ENCODE results near the gene COMT.
"Not testable (repeated sequence)": the region's sequence is repeated elsewhere in the genome, so short reads cannot be mapped to it uniquely, and the experiment has no call there.

Gene COMT

DNA sequence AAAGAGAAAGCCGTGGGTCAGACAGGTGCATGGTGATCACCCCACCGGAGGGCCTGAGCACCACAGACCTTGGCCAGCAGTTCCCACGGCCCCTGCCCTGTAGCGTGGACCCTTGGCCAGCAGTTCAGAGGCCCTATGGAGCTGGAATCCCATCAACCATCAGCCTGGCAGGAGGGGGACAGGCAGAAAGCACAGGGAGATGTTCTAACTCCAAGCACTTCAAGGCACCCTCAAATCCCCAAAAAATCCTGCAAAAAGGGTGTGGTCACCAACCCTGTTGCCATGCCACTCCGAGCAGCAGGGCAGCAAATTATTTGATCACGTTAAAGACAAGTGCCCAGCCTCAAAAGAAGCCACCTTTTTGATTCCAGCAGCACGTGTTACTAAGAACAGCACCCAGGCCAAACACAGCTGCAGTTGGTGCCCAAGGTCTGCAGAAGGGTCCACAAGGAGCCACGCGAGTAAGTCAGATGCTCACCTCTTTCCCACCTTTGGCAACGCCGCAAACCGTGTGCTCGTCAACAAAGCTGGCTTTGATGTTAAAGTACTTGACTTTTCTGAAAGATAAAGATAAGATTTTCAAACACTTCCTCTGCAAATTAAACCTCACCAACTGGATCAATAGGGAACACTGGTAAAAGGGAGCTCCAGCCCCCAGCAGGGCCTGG, 26.2 kb upstream of the COMT start:
- DNase-seq = no peak
- H3K36me3 Mint-ChIP-seq (ENCODE audit: low read depth) = peaks cover 22% of the 10 kb centered on the region

DNA sequence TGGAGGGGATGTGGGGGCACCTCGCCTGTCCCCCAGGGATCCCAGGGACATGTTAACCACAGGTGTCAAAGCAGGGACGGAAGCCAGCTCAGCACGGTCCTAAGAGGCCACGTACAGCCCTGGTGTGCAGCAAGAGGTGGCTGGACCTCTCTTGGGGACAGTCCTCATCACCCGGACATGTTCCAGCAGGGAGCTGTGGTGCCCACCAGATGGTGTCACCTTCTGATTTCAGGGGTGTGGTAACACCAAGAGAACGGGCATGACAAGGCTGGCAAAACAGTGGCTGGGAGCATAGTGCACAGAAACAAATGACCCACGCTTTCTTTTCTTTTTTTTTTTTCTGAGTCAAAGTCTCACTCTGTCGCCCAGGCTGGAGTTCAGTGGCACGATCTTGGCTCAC, 25.6 kb upstream of the COMT start:
- ATAC-seq = no peak
- Mint-ChIP-seq H3K4me1 (no peaks in the 10 kb centered on the region), H3K36me3 (ENCODE audit: low read depth) (peaks cover 22% of the 10 kb centered on the region), H3K4me3 (no peak overlapping the region), H3K9me3 (no peaks in the 10 kb centered on the region), H3K27ac (no peak overlapping the region), H3K27me3 (no peaks in the 10 kb centered on the region)
- no peak for DNase-seq

More for the DNA sequence above, 26.2 kb upstream of the COMT start:
- Mint-ChIP-seq H3K4me3 (no peak overlapping the region), H3K9me3 (no peaks in the 10 kb centered on the region), H3K27ac (no peak overlapping the region), H3K27me3 (no peaks in the 10 kb centered on the region), H3K4me1 (no peaks in the 10 kb centered on the region)
- ATAC-seq = no peak

GRCh38 chr22:19916941-19917340, 24.6 kb upstream of the COMT start:
- ATAC-seq = no peak
- no peak for DNase-seq
- Mint-ChIP-seq H3K27me3 (no peaks in the 10 kb centered on the region), H3K36me3 (ENCODE audit: low read depth) (peaks cover 22% of the 10 kb centered on the region), H3K9me3 (no peaks in the 10 kb centered on the region), H3K4me1 (no peaks in the 10 kb centered on the region), H3K27ac (no peak overlapping the region), H3K4me3 (no peak overlapping the region)

DNA sequence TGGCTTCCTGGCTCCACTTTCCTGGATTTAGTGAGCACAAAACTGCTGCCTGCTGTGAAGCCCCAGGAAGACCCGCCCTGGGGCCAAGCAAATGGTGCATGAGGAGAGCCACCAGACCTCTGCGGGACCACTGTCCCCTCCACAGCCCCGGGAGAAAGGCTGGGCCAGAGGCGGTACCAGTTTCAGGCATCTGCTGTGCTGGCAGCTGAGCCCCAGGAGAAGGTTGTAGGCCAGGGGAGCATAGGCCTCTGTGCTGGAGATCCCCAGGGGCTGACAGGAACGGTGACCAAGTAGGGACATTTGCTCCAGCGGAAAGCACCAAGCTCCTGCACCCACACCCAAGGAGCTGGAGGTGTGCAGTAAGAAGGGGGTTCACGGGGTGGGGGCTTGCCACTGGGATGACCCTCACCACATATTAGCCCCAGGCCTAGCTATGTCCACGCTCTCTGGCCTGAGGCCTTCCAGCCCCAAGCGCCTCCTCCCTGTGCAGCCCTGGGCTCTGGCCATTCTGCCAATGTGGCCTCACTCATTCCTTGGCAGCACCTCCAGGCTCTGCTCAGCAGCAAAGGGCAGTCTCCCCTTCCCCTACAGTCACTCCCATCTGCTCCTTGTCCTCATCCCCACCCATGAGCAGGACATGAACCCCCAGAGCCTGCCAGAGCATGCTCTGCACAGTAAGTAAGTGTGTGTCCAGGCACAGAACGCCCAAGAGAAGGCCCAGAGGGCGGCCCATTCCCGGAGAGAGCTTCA, 24.0 kb upstream of the COMT start:
- Mint-ChIP-seq H3K27me3 (no peaks in the 10 kb centered on the region), H3K36me3 (ENCODE audit: low read depth) (peaks cover 22% of the 10 kb centered on the region), H3K9me3 (no peaks in the 10 kb centered on the region), H3K4me1 (no peaks in the 10 kb centered on the region), H3K4me3 (no peak overlapping the region), H3K27ac (no peak overlapping the region)
- ATAC-seq = no peak
- DNase-seq = no peak

DNA sequence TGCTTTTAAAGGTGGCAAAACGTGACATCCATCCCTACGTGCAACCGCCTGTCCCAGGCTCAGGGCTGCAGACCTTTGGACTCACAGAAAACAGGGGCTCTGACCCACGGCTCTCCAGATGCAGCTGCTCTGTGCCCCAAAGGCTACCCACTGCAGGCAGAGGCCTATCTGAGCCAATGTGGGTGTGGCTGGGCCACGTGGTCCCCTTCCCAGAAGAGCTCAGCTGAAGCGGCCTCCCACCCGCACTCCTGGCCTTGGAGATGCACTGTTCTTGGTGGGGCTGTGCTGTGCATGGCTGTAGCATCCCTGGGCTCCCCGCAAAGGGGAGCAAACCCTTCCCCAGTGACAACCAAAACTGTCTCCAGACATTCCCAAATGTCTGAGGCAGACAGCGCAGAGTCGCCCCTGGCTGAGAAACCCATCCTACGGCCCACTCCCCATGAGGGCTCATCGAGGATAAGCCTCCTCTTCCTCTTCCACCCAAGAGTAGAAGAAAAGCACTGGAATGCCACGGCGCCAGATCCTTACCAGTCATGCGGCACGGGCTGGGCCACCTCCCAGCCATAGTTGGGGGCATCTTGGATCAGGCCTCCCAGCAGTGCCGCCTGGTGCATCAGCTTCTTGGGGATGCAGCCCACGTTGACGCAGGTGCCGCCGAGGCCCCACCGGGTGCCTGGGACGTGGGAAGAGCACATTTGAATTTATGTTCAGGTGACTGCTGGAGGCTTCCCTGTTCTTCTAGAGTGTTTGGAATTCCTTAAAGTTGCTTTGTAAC, 23.1 kb upstream of the COMT start:
- DNase-seq (no peak), ATAC-seq (no peak)
- H3K36me3 Mint-ChIP-seq (ENCODE audit: low read depth) = peaks cover 18% of the 10 kb centered on the region
- H3K9me3 Mint-ChIP-seq = no peaks in the 10 kb centered on the region
- no peaks in the 10 kb centered on the region for H3K4me1 Mint-ChIP-seq
- H3K27ac Mint-ChIP-seq = no peak overlapping the region
- H3K27me3 Mint-ChIP-seq = no peaks in the 10 kb centered on the region
- H3K4me3 Mint-ChIP-seq = no peak overlapping the region

GRCh38 chr22:19919701-19920363, 21.7 kb upstream of the COMT start:
- DNase-seq (no peak), ATAC-seq (no peak)
- no peaks in the 10 kb centered on the region for H3K27me3 Mint-ChIP-seq
- H3K4me3 Mint-ChIP-seq = no peak overlapping the region
- no peaks in the 10 kb centered on the region for H3K9me3 Mint-ChIP-seq
- peaks cover 5% of the 10 kb centered on the region for H3K36me3 Mint-ChIP-seq (ENCODE audit: low read depth)
- H3K27ac Mint-ChIP-seq = no peak overlapping the region
- H3K4me1 Mint-ChIP-seq = no peaks in the 10 kb centered on the region

GRCh38 chr22:19921544-19922081, 20.0 kb upstream of the COMT start:
- no peaks in the 10 kb centered on the region for H3K36me3 Mint-ChIP-seq (ENCODE audit: low read depth)
- H3K4me1 Mint-ChIP-seq = no peaks in the 10 kb centered on the region
- H3K4me3 Mint-ChIP-seq = no peak overlapping the region
- ATAC-seq (no peak), DNase-seq (no peak)
- H3K27ac Mint-ChIP-seq = no peak overlapping the region
- no peaks in the 10 kb centered on the region for H3K9me3 Mint-ChIP-seq
- no peaks in the 10 kb centered on the region for H3K27me3 Mint-ChIP-seq

GRCh38 chr22:19923914-19924513, 17.6 kb upstream of the COMT start:
- DNase-seq = no peak
- Mint-ChIP-seq H3K4me1 (no peaks in the 10 kb centered on the region), H3K27ac (no peak overlapping the region), H3K4me3 (no peak overlapping the region), H3K36me3 (ENCODE audit: low read depth) (no peaks in the 10 kb centered on the region), H3K27me3 (no peaks in the 10 kb centered on the region), H3K9me3 (no peaks in the 10 kb centered on the region)
- no peak for ATAC-seq

DNA sequence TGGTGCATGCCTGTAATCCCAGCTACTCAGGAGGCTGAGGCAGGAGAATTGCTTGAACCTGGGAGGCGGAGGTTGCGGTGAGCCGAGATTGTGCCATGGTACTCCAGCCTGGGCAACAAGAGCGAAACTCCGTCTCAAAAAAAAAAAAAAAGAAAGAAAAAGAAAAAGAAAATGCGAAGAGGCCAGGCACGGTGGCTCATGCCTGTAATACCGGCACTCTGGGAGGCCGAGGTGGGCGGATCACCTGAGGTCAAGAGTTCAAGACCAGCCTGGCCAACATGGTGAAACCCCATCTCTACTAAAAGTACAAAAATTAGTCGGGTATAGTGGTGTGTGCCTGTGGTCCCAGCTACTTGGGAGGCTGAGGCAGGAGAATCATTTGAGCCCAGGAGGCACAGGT, 15.5 kb upstream of the COMT start:
- not testable (repeated sequence) for H3K27ac Mint-ChIP-seq; H3K4me1 Mint-ChIP-seq; H3K4me3 Mint-ChIP-seq; DNase-seq; H3K9me3 Mint-ChIP-seq; ATAC-seq; H3K36me3 Mint-ChIP-seq (ENCODE audit: low read depth); H3K27me3 Mint-ChIP-seq

DNA sequence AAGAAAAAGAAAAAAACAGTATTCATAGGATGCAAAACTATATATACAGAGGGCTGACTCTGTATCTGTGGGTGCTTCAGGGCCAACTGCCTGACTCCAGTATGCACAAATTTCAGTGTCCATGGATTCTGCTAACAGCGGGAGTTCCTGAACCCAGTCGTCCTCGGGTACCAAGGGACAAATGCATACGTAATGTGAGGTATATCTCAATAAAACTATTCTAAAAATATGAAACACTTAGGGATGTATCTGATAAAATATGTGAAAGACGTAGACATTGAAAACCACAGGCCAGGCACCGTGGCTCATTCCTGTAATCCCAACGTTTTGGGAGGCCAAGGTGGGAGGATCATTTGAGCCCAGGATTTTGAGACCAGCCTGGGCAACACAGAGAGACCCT, 13.9 kb upstream of the COMT start:
- Mint-ChIP-seq H3K27me3 (no peaks in the 10 kb centered on the region), H3K4me1 (no peaks in the 10 kb centered on the region), H3K36me3 (ENCODE audit: low read depth) (no peaks in the 10 kb centered on the region), H3K4me3 (no peak overlapping the region), H3K27ac (no peak overlapping the region), H3K9me3 (no peaks in the 10 kb centered on the region)
- no peak for ATAC-seq
- no peak for DNase-seq

DNA sequence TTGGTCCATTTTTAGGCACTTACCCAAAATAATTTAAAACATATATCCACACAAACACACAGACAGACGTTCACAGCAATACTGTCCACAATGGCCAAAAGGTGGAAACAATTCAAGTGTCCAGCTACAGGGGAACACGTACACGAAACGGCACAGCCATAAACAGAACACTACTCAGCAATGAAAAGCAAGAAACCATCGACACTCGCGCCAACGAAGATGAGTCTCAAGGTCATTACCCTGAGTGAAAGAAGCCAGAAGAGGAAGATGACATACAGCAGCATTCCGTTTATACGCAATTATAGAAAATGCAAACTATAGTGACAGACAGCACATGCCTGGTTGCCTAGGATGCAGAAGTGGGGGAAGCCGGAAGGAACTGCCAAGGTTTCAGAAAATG, 13.4 kb upstream of the COMT start:
- no peak for DNase-seq
- no peaks in the 10 kb centered on the region for H3K27me3 Mint-ChIP-seq

DNA sequence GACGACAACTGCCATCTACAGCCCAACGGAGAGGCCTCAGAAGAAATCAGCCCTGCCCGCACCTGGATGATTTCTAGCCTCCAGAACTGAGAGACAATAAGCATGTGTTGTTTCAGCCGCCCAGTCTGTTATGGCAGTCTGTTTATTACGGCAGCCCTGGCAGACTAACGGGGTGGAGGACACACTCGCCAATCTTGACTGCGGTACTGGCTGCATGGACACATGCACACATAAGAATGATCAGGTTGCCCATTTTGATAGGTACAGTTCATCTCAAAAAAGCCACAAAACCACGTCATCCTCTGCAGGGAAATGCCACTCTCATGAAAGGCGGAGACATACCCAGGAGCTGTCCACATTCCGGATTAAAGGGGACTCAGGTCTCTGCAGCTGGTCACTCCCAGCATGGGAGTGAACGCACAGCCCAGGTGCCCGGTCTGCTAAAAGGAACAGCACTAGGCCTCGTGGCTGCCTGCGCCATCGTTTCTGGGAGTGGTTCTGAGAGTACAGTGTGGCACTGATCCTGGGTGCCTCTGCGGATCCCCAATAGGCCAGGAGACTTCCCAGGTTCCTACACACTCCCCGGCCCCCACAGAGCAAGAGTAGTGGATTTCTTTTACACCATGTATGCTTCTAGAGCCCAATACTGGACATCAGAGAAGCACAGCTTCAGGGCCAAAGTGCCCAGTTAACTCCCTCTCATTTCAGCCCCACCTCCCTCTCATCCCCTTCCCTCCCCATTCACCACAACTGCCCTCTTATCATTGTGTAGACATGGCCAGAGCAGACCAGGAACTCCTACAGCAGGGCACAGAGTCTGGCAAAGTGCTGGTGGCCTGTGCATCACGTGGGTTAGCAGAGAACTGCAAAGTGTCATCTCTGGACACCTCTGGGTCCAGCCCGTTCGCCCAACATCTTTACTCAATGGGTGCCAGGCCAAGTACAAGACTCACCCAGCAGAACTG, 11.7 kb upstream of the COMT start:
- H3K4me3 Mint-ChIP-seq = no peak overlapping the region
- no peak overlapping the region for H3K27ac Mint-ChIP-seq
- H3K36me3 Mint-ChIP-seq (ENCODE audit: low read depth) = no peaks in the 10 kb centered on the region
- H3K9me3 Mint-ChIP-seq = no peaks in the 10 kb centered on the region
- H3K27me3 Mint-ChIP-seq = no peaks in the 10 kb centered on the region
- ATAC-seq (no peak), DNase-seq (no peak)
- H3K4me1 Mint-ChIP-seq = no peaks in the 10 kb centered on the region

More for the DNA sequence above, 13.4 kb upstream of the COMT start:
- H3K4me1 Mint-ChIP-seq = no peaks in the 10 kb centered on the region
- no peak overlapping the region for H3K4me3 Mint-ChIP-seq
- H3K36me3 Mint-ChIP-seq (ENCODE audit: low read depth) = no peaks in the 10 kb centered on the region
- H3K9me3 Mint-ChIP-seq = no peaks in the 10 kb centered on the region
- no peak for ATAC-seq
- H3K27ac Mint-ChIP-seq = no peak overlapping the region

Data from activated naive CD8-positive, alpha-beta T cell treated with anti-CD3 and anti-CD28 coated beads, Interleukin-2, amount 50 U/mL, for 24 hours (primary cell).